DND-41 (cell line): ENCODE results near the gene ZNF654.

ENCODE experiments used
- ATAC-seq: fragments of 200-7000 bp; cut with Tn5 transposase; 3 replicates; pipeline ENCODE4 v1.9.1; 2021; ENCODE audit warnings: low read depth; ENCODE audit not compliant: insufficient read depth
- DNase-seq: peaks from one replicate; pipeline ENCODE4 v3.0.0-alpha.2; 2020
- H2AFZ ChIP-seq: 2 replicates; pipeline ENCODE4 v1.6.0; 2012; ENCODE audit warnings: low read depth, low read length
- H3K27ac ChIP-seq: 2 replicates; pipeline ENCODE4 v1.5.1; 2012; ENCODE audit warnings: low read length, inconsistent platforms
- H3K27me3 ChIP-seq: fragments of 200-600 bp; sonication (generic); 2 replicates; pipeline ENCODE4 v1.6.0; 2012; ENCODE audit warnings: low read length, mild to moderate bottlenecking, inconsistent platforms; ENCODE audit not compliant: insufficient read depth, poor library complexity
- H3K36me3 ChIP-seq: 2 replicates; pipeline ENCODE4 v1.5.1; 2012; ENCODE audit warnings: low read length, inconsistent platforms; ENCODE audit not compliant: insufficient read depth
- H3K4me1 ChIP-seq: 2 replicates; pipeline ENCODE4 v1.5.1; 2012; ENCODE audit warnings: mild to moderate bottlenecking, low read length; ENCODE audit not compliant: insufficient read depth
- H3K4me2 ChIP-seq: 2 replicates; pipeline ENCODE4 v1.6.0; 2012; ENCODE audit warnings: mild to moderate bottlenecking, moderate library complexity, low read length, inconsistent platforms; ENCODE audit not compliant: insufficient read depth
- H3K4me3 ChIP-seq, 2 experiments: fragments of 200-600 bp in 1 of 2; shearing (Covaris generic) in 1 of 2; 2 replicates each; pipeline ENCODE4 v1.5.1; 2012 to 2016; ENCODE audit warnings: inconsistent platforms in 2 of 2, low read length in 2 of 2, mild to moderate bottlenecking in 2 of 2, low read depth in 1 of 2, moderate library complexity in 1 of 2
- H3K79me2 ChIP-seq: 2 replicates; pipeline ENCODE4 v1.6.0; 2012; ENCODE audit warnings: low read length, inconsistent platforms; ENCODE audit not compliant: insufficient read depth
- H3K9ac ChIP-seq: 2 replicates; pipeline ENCODE4 v1.6.0; 2012; ENCODE audit warnings: low read depth, mild to moderate bottlenecking, inconsistent platforms, low read length, moderate library complexity
- H3K9me3 ChIP-seq: 2 replicates; pipeline ENCODE4 v1.5.1; 2012; ENCODE audit warnings: low read length, moderate library complexity, mild to moderate bottlenecking, inconsistent platforms; ENCODE audit not compliant: insufficient read depth, severe bottlenecking
- H4K20me1 ChIP-seq: 2 replicates; pipeline ENCODE4 v1.6.0; 2012; ENCODE audit warnings: low read length; ENCODE audit not compliant: insufficient read depth
- EZH2 ChIP-seq: IDR thresholded peaks from 3 replicates; pipeline ENCODE4 v1.6.1; 2012; ENCODE audit warnings: borderline replicate concordance, low read depth, mild to moderate bottlenecking, moderate library complexity, low read length, inconsistent platforms; ENCODE audit not compliant: severe bottlenecking
- TF ChIP-seq, protein P1 (sequence below): IDR thresholded peaks from 2 replicates; pipeline ENCODE4 v1.5.1; 2012; ENCODE audit warnings: borderline replicate concordance, low read length, moderate library complexity, mild to moderate bottlenecking; ENCODE audit not compliant: poor library complexity, severe bottlenecking; ENCODE audit errors: extremely low read depth

The ZNF654 gene

GRCh38 chr3:88075497-88075896 is 16.4 kb downstream of the ZNF654 start:
- no peaks in the 10 kb centered on the region for H3K36me3 ChIP-seq
- H3K4me1 ChIP-seq, result 0 out of 2 replicates have a peak, but pooled peaks cover 4% of the 10 kb centered on the region
- H3K4me3 ChIP-seq, result no peak overlapping the region
- peaks cover 11% of the 10 kb centered on the region for H4K20me1 ChIP-seq
- H3K4me2 ChIP-seq, result no peak overlapping the region
- H3K9me3 ChIP-seq, result no peaks in the 10 kb centered on the region
- H3K27me3 ChIP-seq, result no peaks in the 10 kb centered on the region
- H3K9ac ChIP-seq, result no peak overlapping the region
- ATAC-seq, result no peak
- TF ChIP-seq, protein P1, sequence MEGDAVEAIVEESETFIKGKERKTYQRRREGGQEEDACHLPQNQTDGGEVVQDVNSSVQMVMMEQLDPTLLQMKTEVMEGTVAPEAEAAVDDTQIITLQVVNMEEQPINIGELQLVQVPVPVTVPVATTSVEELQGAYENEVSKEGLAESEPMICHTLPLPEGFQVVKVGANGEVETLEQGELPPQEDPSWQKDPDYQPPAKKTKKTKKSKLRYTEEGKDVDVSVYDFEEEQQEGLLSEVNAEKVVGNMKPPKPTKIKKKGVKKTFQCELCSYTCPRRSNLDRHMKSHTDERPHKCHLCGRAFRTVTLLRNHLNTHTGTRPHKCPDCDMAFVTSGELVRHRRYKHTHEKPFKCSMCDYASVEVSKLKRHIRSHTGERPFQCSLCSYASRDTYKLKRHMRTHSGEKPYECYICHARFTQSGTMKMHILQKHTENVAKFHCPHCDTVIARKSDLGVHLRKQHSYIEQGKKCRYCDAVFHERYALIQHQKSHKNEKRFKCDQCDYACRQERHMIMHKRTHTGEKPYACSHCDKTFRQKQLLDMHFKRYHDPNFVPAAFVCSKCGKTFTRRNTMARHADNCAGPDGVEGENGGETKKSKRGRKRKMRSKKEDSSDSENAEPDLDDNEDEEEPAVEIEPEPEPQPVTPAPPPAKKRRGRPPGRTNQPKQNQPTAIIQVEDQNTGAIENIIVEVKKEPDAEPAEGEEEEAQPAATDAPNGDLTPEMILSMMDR, result no peak
- no peak for TF ChIP-seq EZH2
- no peak overlapping the region for H3K27ac ChIP-seq
- DNase-seq, result no peak
- H2AFZ ChIP-seq, result no peak overlapping the region
- H3K79me2 ChIP-seq, result peaks cover 95% of the 10 kb centered on the region

DNA sequence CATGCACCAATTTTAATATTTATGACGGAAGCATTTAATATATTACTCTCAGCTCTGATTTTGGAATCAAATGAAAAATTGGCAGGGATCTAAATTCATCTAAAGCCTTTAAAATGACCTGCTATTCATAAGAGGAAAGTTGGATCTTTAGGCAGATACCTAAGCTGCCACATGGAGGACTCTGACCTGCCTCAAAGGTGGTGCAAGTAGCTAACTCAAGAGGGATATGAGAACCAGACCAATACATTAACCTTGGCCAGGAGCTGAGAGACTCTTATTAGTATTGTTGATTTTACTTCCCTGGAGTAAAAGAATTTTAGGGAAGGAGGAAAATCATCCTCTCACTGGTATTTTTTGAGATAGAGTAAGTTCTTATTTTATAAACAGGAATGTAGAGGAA is 17.7 kb downstream of the ZNF654 start:
- no peak overlapping the region for H3K27ac ChIP-seq
- H3K4me1 ChIP-seq, result 0 out of 2 replicates have a peak, but pooled peaks cover 4% of the 10 kb centered on the region
- no peak overlapping the region for H3K4me3 ChIP-seq
- no peak overlapping the region for H2AFZ ChIP-seq
- H4K20me1 ChIP-seq, result peaks cover 11% of the 10 kb centered on the region
- peaks cover 3% of the 10 kb centered on the region; the same call in 1 of the 2 replicates for H3K36me3 ChIP-seq
- H3K79me2 ChIP-seq, result peaks cover 97% of the 10 kb centered on the region
- H3K27me3 ChIP-seq, result no peaks in the 10 kb centered on the region
- ATAC-seq, result no peak
- no peak for DNase-seq
- H3K9me3 ChIP-seq, result no peaks in the 10 kb centered on the region
- TF ChIP-seq EZH2, result no peak
- TF ChIP-seq, protein P1, result no peak
- no peak overlapping the region for H3K4me2 ChIP-seq
- no peak overlapping the region for H3K9ac ChIP-seq

DNA sequence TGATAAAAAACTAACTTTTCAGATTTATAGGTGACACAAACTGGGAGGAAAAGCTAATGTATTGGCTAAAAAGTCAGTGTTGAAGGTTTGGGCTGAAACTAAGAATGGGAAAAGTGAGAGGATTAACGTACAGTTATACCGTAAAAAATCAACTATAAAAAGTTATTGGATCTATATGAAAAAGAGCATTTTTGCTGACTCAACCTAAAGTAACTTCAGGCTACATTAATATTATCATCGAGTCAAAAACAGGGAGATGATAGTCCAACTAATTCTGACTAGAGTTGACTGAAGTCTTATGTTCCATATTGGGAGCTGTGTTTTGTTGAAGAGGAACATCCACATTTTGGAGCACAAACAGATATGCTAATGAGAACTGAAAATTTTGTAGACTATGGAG is 19.9 kb downstream of the ZNF654 start:
- H4K20me1 ChIP-seq, result peaks cover 9% of the 10 kb centered on the region
- H3K79me2 ChIP-seq, result peaks cover 93% of the 10 kb centered on the region

More for the DNA sequence above, 19.9 kb downstream of the ZNF654 start:
- Histone ChIP-seq H2AFZ (no peak overlapping the region), H3K27me3 (no peaks in the 10 kb centered on the region), H3K9ac (no peak overlapping the region), H3K4me1 (0 out of 2 replicates have a peak, but pooled peaks cover 4% of the 10 kb centered on the region), H3K4me2 (no peak overlapping the region), H3K36me3 (peaks cover 3% of the 10 kb centered on the region; the same call in 1 of the 2 replicates), H3K27ac (no peak overlapping the region), H3K9me3 (no peaks in the 10 kb centered on the region), H3K4me3 (no peak overlapping the region)
- no peak for DNase-seq
- no peak for ATAC-seq
- no peak for TF ChIP-seq EZH2
- TF ChIP-seq, protein P1, result no peak
